GM23338 (cell line): ENCODE measurements around the gene CRYZ.

Experiments
- EZH2phosphoT487 ChIP-seq: fragments of 200-600 bp; sonication (generic); IDR thresholded peaks from one replicate; pipeline ENCODE4 v1.8.1; 2018; ENCODE audit warnings: antibody characterized with exemption; ENCODE audit not compliant: unreplicated experiment
- ZNF462 ChIP-seq: fragments of 250-450 bp; sonication (Bioruptor Pico); IDR thresholded peaks from 2 replicates; pipeline ENCODE4 v1.5.0; 2020; ENCODE audit warnings: mild to moderate bottlenecking, moderate library complexity

GRCh38 chr1:74699331-74699730, 33.5 kb downstream of the CRYZ start:
- TF ChIP-seq EZH2phosphoT487 (no peak), ZNF462 (CRISPR knock-in tag) (no peak)
